Mammary epithelial cell (primary cell): ENCODE data around the gene TMEM209.

ENCODE experiments used
- EZH2 ChIP-seq: IDR thresholded peaks from 2 replicates; pipeline ENCODE4 v1.6.1; 2012; ENCODE audit warnings: low read length, inconsistent platforms, borderline replicate concordance
- TF ChIP-seq, protein P1 (sequence below), 2 donors: IDR thresholded peaks in 1 of 2; conservative IDR thresholded peaks in 1 of 2; 2 replicates each; pipeline ENCODE4 v1.5.1; 2011 to 2012; ENCODE audit warnings: inconsistent platforms in 2 of 2, low read length in 2 of 2, mild to moderate bottlenecking in 2 of 2, control low read depth in 1 of 2, low read depth in 1 of 2; ENCODE audit not compliant: insufficient read depth in 1 of 2; ENCODE audit errors: extremely low read depth in 1 of 2

DNA sequence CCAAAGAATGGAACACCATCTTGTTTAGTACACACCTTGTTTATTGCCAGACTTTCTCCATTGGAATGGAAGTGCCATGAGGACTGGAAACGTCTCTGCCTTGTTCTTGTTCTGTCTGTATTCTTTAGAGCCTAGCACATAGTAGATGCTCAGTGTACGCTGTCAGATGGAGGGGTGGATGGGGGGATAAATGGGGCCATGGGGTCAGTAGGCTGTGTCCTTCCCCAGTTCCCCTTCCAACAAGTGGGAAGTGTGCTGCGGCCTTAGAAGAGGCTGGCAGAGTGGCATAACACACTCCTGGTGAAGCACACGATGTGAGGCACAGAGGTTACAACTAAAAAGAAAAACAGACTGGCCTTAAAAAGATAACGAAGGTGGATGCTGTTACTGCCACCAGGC, 61.9 kb downstream of the TMEM209 start:
- TF ChIP-seq, protein P1, sequence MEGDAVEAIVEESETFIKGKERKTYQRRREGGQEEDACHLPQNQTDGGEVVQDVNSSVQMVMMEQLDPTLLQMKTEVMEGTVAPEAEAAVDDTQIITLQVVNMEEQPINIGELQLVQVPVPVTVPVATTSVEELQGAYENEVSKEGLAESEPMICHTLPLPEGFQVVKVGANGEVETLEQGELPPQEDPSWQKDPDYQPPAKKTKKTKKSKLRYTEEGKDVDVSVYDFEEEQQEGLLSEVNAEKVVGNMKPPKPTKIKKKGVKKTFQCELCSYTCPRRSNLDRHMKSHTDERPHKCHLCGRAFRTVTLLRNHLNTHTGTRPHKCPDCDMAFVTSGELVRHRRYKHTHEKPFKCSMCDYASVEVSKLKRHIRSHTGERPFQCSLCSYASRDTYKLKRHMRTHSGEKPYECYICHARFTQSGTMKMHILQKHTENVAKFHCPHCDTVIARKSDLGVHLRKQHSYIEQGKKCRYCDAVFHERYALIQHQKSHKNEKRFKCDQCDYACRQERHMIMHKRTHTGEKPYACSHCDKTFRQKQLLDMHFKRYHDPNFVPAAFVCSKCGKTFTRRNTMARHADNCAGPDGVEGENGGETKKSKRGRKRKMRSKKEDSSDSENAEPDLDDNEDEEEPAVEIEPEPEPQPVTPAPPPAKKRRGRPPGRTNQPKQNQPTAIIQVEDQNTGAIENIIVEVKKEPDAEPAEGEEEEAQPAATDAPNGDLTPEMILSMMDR (conservative IDR thresholded peaks at IDR 0.05 in 1 of 2, IDR thresholded peaks at IDR 0.05 in 1 of 2; ENCODE audit: extremely low read depth in 1 of 2, insufficient read depth in 1 of 2, low read depth in 1 of 2, low read length in 2 of 2): no peak
- TF ChIP-seq EZH2: no peak
